Activated CD8-positive, alpha-beta T cell treated with anti-CD3 and anti-CD28 coated beads for 36 hours (primary cell): Measurements from ENCODE around the gene FOXM1. TPM values are rescaled to one million over a fixed set of nuclear protein-coding genes. Genes with fewer than 3 reads are reported as not detected.

Experiments
- ATAC-seq: fragments of 200-7000 bp; cut with Tn5 transposase; one replicate; pipeline ENCODE4 v1.10.0; 2021; ENCODE audit warnings: mild to moderate bottlenecking, moderate library complexity
- CTCF ChIA-PET: fragments of 350-600 bp; sonication (Branson Sonifier 250); formaldehyde crosslinking; loops from one replicate; lab custom pipeline; 2021; ENCODE audit warnings: antibody characterized with exemption; lab: Charles Lee
- POLR2A ChIA-PET: fragments of 350-600 bp; sonication (Branson Sonifier 250); formaldehyde crosslinking; loops from one replicate; lab custom pipeline; 2021; ENCODE audit warnings: antibody characterized with exemption; lab: Charles Lee
- DNase-seq: peaks from one replicate; pipeline ENCODE4 v3.0.0-alpha.2; 2020
- H3K27ac Mint-ChIP-seq: one replicate; pipeline ENCODE4 v1.8.0; 2021; ENCODE audit warnings: mild to moderate bottlenecking, mixed read lengths
- H3K27me3 Mint-ChIP-seq: one replicate; pipeline ENCODE4 v1.8.0; 2021; ENCODE audit warnings: mixed read lengths
- H3K36me3 Mint-ChIP-seq: one replicate; pipeline ENCODE4 v1.8.0; 2021; ENCODE audit warnings: low read depth, mixed read lengths
- H3K4me1 Mint-ChIP-seq: one replicate; pipeline ENCODE4 v1.8.0; 2021; ENCODE audit warnings: low read depth, mixed read lengths
- H3K4me3 Mint-ChIP-seq: one replicate; pipeline ENCODE4 v1.8.0; 2021; ENCODE audit warnings: mild to moderate bottlenecking, moderate library complexity, mixed read lengths
- H3K9me3 Mint-ChIP-seq: one replicate; pipeline ENCODE4 v1.8.0; 2021; ENCODE audit warnings: mixed read lengths
- CTCF ChIP-seq: fragments of 200-600 bp; IDR thresholded peaks from one replicate; pipeline ENCODE4 v1.8.0; 2022; ENCODE audit warnings: antibody characterized with exemption, mild to moderate bottlenecking
- intact Hi-C: fragments of 100-400 bp; cut with micrococcal nuclease; formaldehyde crosslinking; loops from one replicate; pipeline ENCODE4 v1.10.0; 2022
- total RNA-seq, 2 experiments: library from RNA; stranded (reverse); gene quantifications; one replicate each; pipeline ENCODE4 v1.2.3, GENCODE V29; 2021

The FOXM1 gene
- total RNA-seq, 2 experiments from 2014 or later: 64.4 to 64.8 TPM

- Mint-ChIP-seq H3K4me1 (peaks cover 16% of the 10 kb centered on the region), H3K27ac (no peak overlapping the region), H3K36me3 (peaks cover 18% of the 10 kb centered on the region), H3K4me3 (no peak overlapping the region), H3K27me3 (no peaks in the 10 kb centered on the region), H3K9me3 (no peaks in the 10 kb centered on the region)
- ChIA-PET CTCF (interaction anchor here (1.2 kb wide), 1 partner anchor 9 kb away, joined by 4 read pairs; no protein-coding TSS in a partner anchor), POLR2A (interaction anchor here (1.6 kb wide), 1 partner anchor 8 kb away, joined by 3 read pairs; no protein-coding TSS in a partner anchor)
- DNase-seq: no peak
- TF ChIP-seq CTCF: no peak
- intact Hi-C loops: no loop called here
- no peak for ATAC-seq
Observed at GRCh38 chr12:2835691-2836403, 41.1 kb downstream of the FOXM1 start.

- ChIA-PET POLR2A (interaction anchor here (0.6 kb wide), 1 partner anchor 26 kb away, joined by 3 read pairs; no protein-coding TSS in a partner anchor), CTCF (interaction anchor here (1.2 kb wide), 1 partner anchor 10 kb away, joined by 4 read pairs; no protein-coding TSS in a partner anchor)
- Mint-ChIP-seq H3K4me3 (no peak within 1 kb of the TSS), H3K36me3 (peaks cover 21% of the 10 kb centered on the region), H3K9me3 (no peaks in the 10 kb centered on the region), H3K4me1 (peaks cover 16% of the 10 kb centered on the region), H3K27me3 (no peaks in the 10 kb centered on the region), H3K27ac (no peak within 1 kb of the TSS)
- DNase-seq (no peak), ATAC-seq (no peak)
- TF ChIP-seq CTCF: no peak
- intact Hi-C loops: no loop called here
Observed at GRCh38 chr12:2834581-2835491, 42.1 kb downstream of the FOXM1 start, which contains the start of gene NRIP2. TSS of gene NRIP2 (minus strand) at chr12:2835035. CDS start at chr12:2834983, 52 bp downstream.

GRCh38 chr12:2833810-2834209 is 43.2 kb downstream of the FOXM1 start:
- H3K36me3 Mint-ChIP-seq: peaks cover 23% of the 10 kb centered on the region
- POLR2A ChIA-PET: interaction anchor here (0.7 to 1.6 kb wide), 4 partner anchors 19 to 45 kb away, joined by 3 to 4 read pairs (median 4); no protein-coding TSS in a partner anchor
- H3K27ac Mint-ChIP-seq: no peak overlapping the region
- intact Hi-C loops: no loop called here
- H3K4me3 Mint-ChIP-seq: no peak overlapping the region
- peaks cover 16% of the 10 kb centered on the region for H3K4me1 Mint-ChIP-seq
- CTCF ChIA-PET: interaction anchor here (1.3 kb wide), 2 partner anchors 20 to 151 kb away, joined by 3 read pairs; no protein-coding TSS in a partner anchor
- H3K27me3 Mint-ChIP-seq: no peaks in the 10 kb centered on the region
- TF ChIP-seq CTCF: no peak
- DNase-seq: no peak
- no peaks in the 10 kb centered on the region for H3K9me3 Mint-ChIP-seq
- ATAC-seq: no peak

- Mint-ChIP-seq H3K27ac (no peak overlapping the region), H3K36me3 (peaks cover 25% of the 10 kb centered on the region), H3K27me3 (no peaks in the 10 kb centered on the region), H3K4me3 (no peak overlapping the region), H3K4me1 (peaks cover 16% of the 10 kb centered on the region), H3K9me3 (no peaks in the 10 kb centered on the region)
- no peak for DNase-seq
- ChIA-PET CTCF (interaction anchor here (1.3 kb wide), 2 partner anchors 20 to 150 kb away, joined by 3 read pairs; no protein-coding TSS in a partner anchor), POLR2A (interaction anchor here (0.9 to 1.6 kb wide), 4 partner anchors 16 to 45 kb away, joined by 3 to 4 read pairs (median 4); no protein-coding TSS in a partner anchor)
- intact Hi-C loops: no loop called here
- no peak for ATAC-seq
- TF ChIP-seq CTCF: no peak
Observed at GRCh38 chr12:2833327-2833726, 43.6 kb downstream of the FOXM1 start.
